Esophagus muscularis mucosa (tissue), 4 donors: Measurements from ENCODE around the gene GOLGB1. TPM values are rescaled to one million over a fixed set of nuclear protein-coding genes. Genes with fewer than 3 reads are reported as not detected.

Source experiments
- DNase-seq: peaks from one replicate; pipeline ENCODE4 v3.0.0-alpha.2; 2017; ENCODE audit errors: extremely low spot score
- H3K27ac ChIP-seq, 4 donors: fragments of 200-600 bp; sonication (generic); replicated peaks in 1 of 4; 1 replicate in 3 of 4; 2 replicates in 1 of 4; pipeline ENCODE4 v1.5.1; 2016 to 2019; ENCODE audit warnings: mild to moderate bottlenecking in 1 of 4
- H3K27me3 ChIP-seq, 4 donors: fragments of 200-600 bp; sonication (generic); one replicate each; pipeline versions ENCODE4 v1.5.1 to v1.6.0; 2016 to 2019
- H3K36me3 ChIP-seq, 4 donors: fragments of 200-600 bp; sonication (generic); one replicate each; pipeline ENCODE4 v1.5.1; 2016 to 2019
- H3K4me1 ChIP-seq, 4 donors: fragments of 200-600 bp; sonication (generic); one replicate each; pipeline ENCODE4 v1.5.1; 2016 to 2019
- H3K4me3 ChIP-seq, 4 donors: fragments of 200-600 bp; sonication (generic); 1 replicate in 2 of 4; 2 replicates in 2 of 4; pipeline ENCODE4 v1.5.1; 2016 to 2019; ENCODE audit warnings: mild to moderate bottlenecking in 4 of 4, moderate library complexity in 1 of 4
- H3K9me3 ChIP-seq, 4 donors: fragments of 200-600 bp; sonication (generic); 1 replicate in 3 of 4; 2 replicates in 1 of 4; pipeline ENCODE4 v1.5.1; 2016 to 2019
- CTCF ChIP-seq, 3 experiments: fragments of 200-600 bp in 2 of 3; fragments of 450-650 bp in 1 of 3; sonication (generic) in 2 of 3; IDR thresholded peaks; one replicate each; pipeline ENCODE4 v1.5.1; 2017 to 2019; ENCODE audit warnings: antibody characterized with exemption in 3 of 3, mild to moderate bottlenecking in 2 of 3, moderate library complexity in 1 of 3
- EP300 ChIP-seq: sonication (generic); formaldehyde crosslinking; IDR thresholded peaks from one replicate; pipeline ENCODE4 v1.6.1; 2017; ENCODE audit warnings: antibody characterized with exemption
- POLR2A ChIP-seq: fragments of 450-650 bp; IDR thresholded peaks from one replicate; pipeline ENCODE4 v1.6.1; 2017; ENCODE audit warnings: antibody characterized with exemption, moderate library complexity, mild to moderate bottlenecking, low read depth
- POLR2AphosphoS5 ChIP-seq, 2 donors: sonication (generic); formaldehyde crosslinking; IDR thresholded peaks; one replicate each; pipeline ENCODE4 v1.6.1; 2017; ENCODE audit warnings: antibody characterized with exemption in 2 of 2
- WGBS: methylation state at CpG from one replicate; pipeline ENCODE4 v1.1.5; 2018; 5-methylcytosine and 5-hydroxymethylcytosine counted together
- intact Hi-C: fragments of 100-400 bp; cut with DNase I; formaldehyde crosslinking; loops from one replicate; pipeline ENCODE4 v1.15.1; 2023
- total RNA-seq, 4 donors: library from RNA; depleted of rRNA; stranded (reverse); fragments of >200 nt; gene quantifications; one replicate each; pipeline versions ENCODE4 v1.1.0 to v1.2.1, GENCODE V29; 2016

Gene GOLGB1
- total RNA-seq, 4 donors from 2014 or later, result 55.7 to 73.9 (median 69.3) TPM

- H3K9me3 ChIP-seq, result peaks cover 0 to 13% (median 2%) of the 10 kb centered on the region in 4 donors
- H3K27ac ChIP-seq, result no peak overlapping the region
- H3K36me3 ChIP-seq, result peaks cover 25 to 74% (median 58%) of the 10 kb centered on the region in 4 donors
- no peak for DNase-seq
- H3K4me3 ChIP-seq, result no peak overlapping the region
- peaks cover 0 to 13% (median 9%) of the 10 kb centered on the region in 4 donors for H3K4me1 ChIP-seq
- no peaks in the 10 kb centered on the region for H3K27me3 ChIP-seq
- TF ChIP-seq CTCF (IDR thresholded peaks at IDR 0.05) (no peak), EP300 (no peak), POLR2AphosphoS5 (IDR thresholded peaks at IDR 0.05) (no peak), POLR2A (no peak)
- 88% methylated on average over 1 of the region's 1 CpG for WGBS
- intact Hi-C loops, result no loop called here
Measured at GRCh38 chr3:121681792-121682191, 67.7 kb downstream of the GOLGB1 start.

GRCh38 chr3:121677141-121677540, 72.4 kb downstream of the GOLGB1 start:
- no peak overlapping the region for H3K27ac ChIP-seq
- no peak for TF ChIP-seq POLR2A
- TF ChIP-seq POLR2AphosphoS5 (IDR thresholded peaks at IDR 0.05), result no peak
- no peak for TF ChIP-seq CTCF (IDR thresholded peaks at IDR 0.05)
- TF ChIP-seq EP300, result no peak
- WGBS, result 94% methylated on average over 2 of the region's 2 CpGs

GRCh38 chr3:121670676-121671075, 78.9 kb downstream of the GOLGB1 start:
- TF ChIP-seq CTCF (IDR thresholded peaks at IDR 0.05) (no peak), POLR2A (no peak), EP300 (no peak), POLR2AphosphoS5 (IDR thresholded peaks at IDR 0.05) (no peak)
- Histone ChIP-seq H3K27ac (no peak overlapping the region), H3K27me3 (no peaks in the 10 kb centered on the region), H3K36me3 (peaks cover 48 to 100% (median 74%) of the 10 kb centered on the region in 4 donors), H3K9me3 (no peaks in the 10 kb centered on the region), H3K4me3 (no peak overlapping the region), H3K4me1 (no peaks in the 10 kb centered on the region)
- DNase-seq, result no peak
- intact Hi-C loops, result no loop called here

More at GRCh38 chr3:121677141-121677540, 72.4 kb downstream of the GOLGB1 start:
- no peak for DNase-seq
- no peak overlapping the region for H3K4me3 ChIP-seq
- intact Hi-C loops, result no loop called here
- H3K27me3 ChIP-seq, result no peaks in the 10 kb centered on the region
- no peaks in the 10 kb centered on the region for H3K9me3 ChIP-seq
- H3K4me1 ChIP-seq, result peaks cover 0 to 13% (median 9%) of the 10 kb centered on the region in 4 donors
- peaks cover 47 to 93% (median 74%) of the 10 kb centered on the region in 4 donors for H3K36me3 ChIP-seq

GRCh38 chr3:121667333-121667732, 82.2 kb downstream of the GOLGB1 start:
- Histone ChIP-seq H3K4me1 (no peaks in the 10 kb centered on the region), H3K4me3 (no peak overlapping the region), H3K27me3 (no peaks in the 10 kb centered on the region), H3K9me3 (no peaks in the 10 kb centered on the region), H3K36me3 (peaks cover 56 to 100% (median 71%) of the 10 kb centered on the region in 4 donors), H3K27ac (peak overlapping the region in 1 of 4 donors; percentile 9)
- 77% methylated on average over 4 of the region's 4 CpGs for WGBS
- intact Hi-C loops, result no loop called here
- TF ChIP-seq POLR2A (no peak), EP300 (no peak), POLR2AphosphoS5 (IDR thresholded peaks at IDR 0.05) (no peak), CTCF (IDR thresholded peaks at IDR 0.05) (no peak)
- DNase-seq, result no peak

- Histone ChIP-seq H3K4me3 (no peak overlapping the region), H3K27me3 (no peaks in the 10 kb centered on the region), H3K9me3 (no peaks in the 10 kb centered on the region), H3K4me1 (peaks cover 0 to 7% (median 0%) of the 10 kb centered on the region in 4 donors), H3K27ac (no peak overlapping the region), H3K36me3 (peaks cover 56 to 90% (median 66%) of the 10 kb centered on the region in 4 donors)
- intact Hi-C loops, result no loop called here
- WGBS, result 63% methylated on average over 2 of the region's 2 CpGs
- no peak for TF ChIP-seq CTCF (IDR thresholded peaks at IDR 0.05)
- no peak for TF ChIP-seq POLR2AphosphoS5 (IDR thresholded peaks at IDR 0.05)
- no peak for TF ChIP-seq POLR2A
- TF ChIP-seq EP300, result no peak
- no peak for DNase-seq
Measured at GRCh38 chr3:121665488-121665887, 84.1 kb downstream of the GOLGB1 start.
